GM12872 (cell line): ENCODE measurements around the gene XYLT1.

Experiments
- TF ChIP-seq, protein P1 (sequence below): IDR thresholded peaks from 3 replicates; pipeline ENCODE4 v1.5.1; 2011; ENCODE audit warnings: low read depth, mild to moderate bottlenecking, low read length, moderate library complexity; ENCODE audit not compliant: insufficient read depth

Gene XYLT1

DNA sequence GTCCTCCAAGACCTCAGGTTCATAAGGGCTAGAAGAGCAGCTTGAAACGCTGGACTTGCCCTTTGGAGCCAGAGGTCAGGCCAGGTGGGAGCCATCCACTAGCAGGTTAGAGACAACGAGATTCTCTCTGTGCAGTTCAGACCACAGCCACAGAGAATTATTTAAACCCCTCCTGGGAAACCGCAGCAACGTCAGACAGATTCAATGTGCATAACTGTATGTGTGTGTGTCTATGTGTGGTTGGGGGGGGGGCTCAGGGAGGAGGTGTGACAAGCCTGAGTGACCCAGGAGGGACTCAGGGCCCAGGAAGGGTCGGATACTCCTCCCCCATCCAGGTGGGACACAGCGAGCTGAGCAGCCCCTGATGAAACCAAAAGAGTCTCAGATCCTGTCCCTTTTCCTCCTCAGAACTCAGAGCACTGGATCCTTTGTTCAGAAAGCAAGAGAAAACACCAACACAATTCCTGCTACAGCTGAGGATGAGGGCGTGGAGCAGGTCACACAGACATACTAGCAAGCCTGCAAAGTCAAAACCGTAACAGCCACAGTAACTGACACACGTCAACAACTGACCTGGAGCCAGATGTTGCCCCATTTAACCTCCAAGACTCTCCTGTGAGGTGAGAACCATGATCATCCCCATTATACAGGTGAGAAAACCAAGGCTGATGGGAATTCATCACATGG is 66.8 kb downstream of the XYLT1 start:
- TF ChIP-seq, protein P1, sequence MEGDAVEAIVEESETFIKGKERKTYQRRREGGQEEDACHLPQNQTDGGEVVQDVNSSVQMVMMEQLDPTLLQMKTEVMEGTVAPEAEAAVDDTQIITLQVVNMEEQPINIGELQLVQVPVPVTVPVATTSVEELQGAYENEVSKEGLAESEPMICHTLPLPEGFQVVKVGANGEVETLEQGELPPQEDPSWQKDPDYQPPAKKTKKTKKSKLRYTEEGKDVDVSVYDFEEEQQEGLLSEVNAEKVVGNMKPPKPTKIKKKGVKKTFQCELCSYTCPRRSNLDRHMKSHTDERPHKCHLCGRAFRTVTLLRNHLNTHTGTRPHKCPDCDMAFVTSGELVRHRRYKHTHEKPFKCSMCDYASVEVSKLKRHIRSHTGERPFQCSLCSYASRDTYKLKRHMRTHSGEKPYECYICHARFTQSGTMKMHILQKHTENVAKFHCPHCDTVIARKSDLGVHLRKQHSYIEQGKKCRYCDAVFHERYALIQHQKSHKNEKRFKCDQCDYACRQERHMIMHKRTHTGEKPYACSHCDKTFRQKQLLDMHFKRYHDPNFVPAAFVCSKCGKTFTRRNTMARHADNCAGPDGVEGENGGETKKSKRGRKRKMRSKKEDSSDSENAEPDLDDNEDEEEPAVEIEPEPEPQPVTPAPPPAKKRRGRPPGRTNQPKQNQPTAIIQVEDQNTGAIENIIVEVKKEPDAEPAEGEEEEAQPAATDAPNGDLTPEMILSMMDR = no peak

DNA sequence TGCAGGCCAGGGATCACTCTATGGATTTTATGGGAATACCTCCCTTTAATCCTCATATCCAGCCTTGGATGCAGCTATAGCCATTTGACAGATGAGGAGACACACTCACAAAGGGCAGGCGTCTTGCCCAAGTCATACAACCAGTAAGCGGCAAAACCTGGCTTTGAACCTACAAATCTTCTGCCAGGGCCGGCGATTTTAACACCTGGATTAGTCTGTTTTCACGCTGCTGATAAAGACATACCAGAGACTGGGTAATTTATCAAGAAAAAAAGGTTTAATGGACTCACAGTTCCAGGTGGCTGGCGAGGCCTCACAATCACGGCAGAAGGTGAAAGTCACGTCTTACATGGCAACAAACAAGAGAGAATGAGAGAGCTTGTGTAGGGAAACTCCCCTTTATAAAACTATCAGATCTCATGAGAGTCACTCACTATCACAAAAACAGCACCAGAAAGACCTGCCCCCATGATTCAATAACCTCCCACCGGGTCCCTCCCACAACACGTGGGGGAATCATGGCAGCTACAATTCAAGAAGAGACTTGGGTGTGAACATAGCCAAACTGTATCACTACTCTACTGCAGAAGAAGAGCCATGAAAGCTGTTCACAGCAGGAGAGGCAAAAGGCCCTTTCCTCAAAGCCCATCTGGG is 67.5 kb downstream of the XYLT1 start:
- TF ChIP-seq, protein P1 = no peak

DNA sequence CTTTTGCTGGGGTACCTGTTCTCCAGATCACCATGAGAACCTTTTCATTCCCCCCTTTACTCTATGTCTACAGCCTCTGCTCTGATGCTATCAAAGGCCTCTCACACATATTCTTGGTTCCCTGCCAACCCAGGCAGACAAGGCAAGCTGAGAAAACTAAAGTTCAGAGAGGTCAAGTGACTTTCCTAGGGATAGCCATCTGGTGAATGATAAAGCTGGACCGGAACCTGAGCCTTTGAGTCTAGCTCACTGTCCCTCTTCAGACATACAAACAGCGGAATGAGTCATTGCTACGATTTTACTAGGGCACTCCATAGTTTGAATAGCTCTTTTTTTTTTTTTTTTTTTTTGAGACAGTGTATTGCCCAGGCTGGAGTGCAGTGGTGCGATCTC is 73.3 kb downstream of the XYLT1 start:
- TF ChIP-seq, protein P1 = no peak

DNA sequence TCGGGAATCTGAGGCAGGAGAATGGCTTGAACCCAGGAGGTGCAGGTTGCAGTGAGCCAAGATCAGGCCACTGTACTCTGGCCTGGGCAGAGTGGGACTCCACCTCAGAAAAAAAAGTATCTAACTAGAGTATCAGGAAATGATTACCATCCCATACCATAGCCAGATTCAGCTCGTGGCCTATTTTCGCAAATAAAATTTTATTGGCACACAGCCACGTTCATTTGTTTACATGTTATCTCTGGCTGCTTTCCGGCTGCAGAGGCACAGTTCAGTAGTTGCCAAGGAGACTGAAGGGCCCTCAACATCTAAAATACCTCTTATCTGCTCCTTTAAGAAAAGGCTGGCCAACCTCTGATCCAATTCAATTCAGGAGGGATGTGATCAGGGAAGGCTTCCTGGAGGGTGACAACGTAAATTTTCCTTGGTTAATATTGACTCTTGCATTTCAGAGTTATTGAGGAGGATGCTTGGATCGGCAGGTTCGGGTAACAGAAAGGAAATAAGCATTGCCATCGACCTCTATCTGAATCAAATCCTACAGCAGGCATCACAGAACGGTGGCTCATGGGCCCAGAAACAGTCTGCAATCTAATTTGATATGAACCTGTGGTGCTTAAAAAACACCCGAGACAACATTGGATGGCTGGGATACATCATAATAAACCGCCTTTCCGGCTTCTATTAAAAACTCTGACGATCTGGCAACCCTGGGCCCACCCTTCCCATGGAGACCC is 73.8 kb downstream of the XYLT1 start:
- TF ChIP-seq, protein P1 = no peak

DNA sequence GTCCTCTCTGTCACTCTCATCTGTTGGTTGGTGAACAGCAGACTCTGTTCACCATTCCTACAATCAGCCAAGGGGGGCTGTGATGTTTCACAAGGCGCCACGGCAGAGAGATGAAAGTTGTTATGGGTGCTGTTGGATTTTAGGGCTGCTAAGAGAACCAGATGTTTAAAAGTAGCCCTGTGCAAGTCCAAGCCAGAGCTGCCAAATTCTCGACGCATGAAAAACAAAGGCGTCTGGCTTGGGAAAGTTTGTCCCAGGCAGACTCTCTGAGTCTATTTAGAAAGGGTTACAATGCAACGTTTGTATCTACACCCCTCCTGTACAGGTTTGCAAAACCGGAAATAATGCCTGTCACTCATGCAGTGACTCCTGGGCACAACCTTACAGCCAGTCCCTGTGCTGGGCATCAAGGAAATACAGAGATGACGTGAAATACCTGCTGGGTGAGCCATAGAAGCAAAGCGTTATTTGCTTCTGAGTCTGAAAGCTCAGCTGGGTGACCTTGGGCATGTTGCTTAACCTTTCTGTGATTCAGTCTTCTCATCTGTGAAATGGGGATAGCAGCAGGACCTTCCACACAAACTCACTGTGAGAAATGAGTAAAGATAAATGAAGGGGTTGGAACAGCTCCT is 74.8 kb downstream of the XYLT1 start:
- TF ChIP-seq, protein P1 = no peak

DNA sequence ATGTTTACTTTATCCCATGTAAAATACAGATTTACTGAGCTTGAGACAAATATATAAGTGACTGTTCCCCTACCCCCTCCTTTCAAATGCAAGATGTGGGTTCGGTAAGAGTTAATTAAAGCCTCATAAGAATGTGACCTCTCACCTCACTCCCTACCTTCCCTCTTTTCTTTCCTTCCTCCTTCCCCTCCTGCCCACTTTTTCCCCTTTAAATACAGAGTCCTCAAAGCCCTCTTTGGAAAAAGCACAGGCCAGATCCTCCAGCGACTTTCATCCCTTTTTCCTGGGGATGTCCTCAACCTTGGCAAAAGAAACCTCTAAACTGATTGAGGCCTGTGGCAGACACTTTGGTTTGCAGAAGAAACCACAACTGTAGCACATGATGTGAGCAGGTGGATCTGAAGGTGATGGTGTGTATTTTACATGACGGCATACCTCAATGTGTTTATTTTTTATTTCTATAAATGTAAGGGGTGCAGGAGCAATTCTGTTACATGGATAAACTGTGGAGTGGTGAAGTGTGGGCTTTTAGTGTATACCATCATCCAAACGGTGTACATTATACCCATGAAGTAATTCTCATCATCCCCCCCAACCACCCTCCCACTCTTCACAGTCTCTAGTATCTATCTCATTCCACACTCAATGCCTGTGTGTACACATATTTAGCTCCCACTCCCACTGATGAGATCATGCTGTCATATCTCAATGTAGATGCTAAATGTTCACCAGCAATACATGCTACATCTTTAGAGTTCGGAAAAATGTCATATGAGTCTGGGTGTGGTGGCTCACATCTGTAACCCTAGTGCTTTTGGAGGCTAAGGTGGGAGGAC is 77.7 kb downstream of the XYLT1 start:
- TF ChIP-seq, protein P1 = no peak
